Progenitor cell of endocrine pancreas (in vitro differentiated cells): ENCODE results near the gene STAT6. TPM values are rescaled to one million over a fixed set of nuclear protein-coding genes. Genes with fewer than 3 reads are reported as not detected.

Source experiments
- DNase-seq: peaks from one replicate; pipeline ENCODE4 v3.0.0; 2021; ENCODE audit warnings: low spot score; ENCODE audit not compliant: unreplicated experiment
- H3K27ac Mint-ChIP-seq: 2 replicates; pipeline ENCODE4 v1.8.0; 2021; ENCODE audit warnings: mild to moderate bottlenecking, moderate library complexity, mixed read lengths
- H3K27me3 Mint-ChIP-seq: 2 replicates; pipeline ENCODE4 v1.8.0; 2021; ENCODE audit warnings: mixed read lengths
- H3K36me3 Mint-ChIP-seq: 2 replicates; pipeline ENCODE4 v1.8.0; 2022; ENCODE audit warnings: mixed read lengths; ENCODE audit not compliant: insufficient read depth
- H3K4me1 Mint-ChIP-seq: 2 replicates; pipeline ENCODE4 v1.8.0; 2021; ENCODE audit warnings: low read depth, mixed read lengths
- H3K4me3 Mint-ChIP-seq: 2 replicates; pipeline ENCODE4 v1.8.0; 2021; ENCODE audit warnings: low read depth, mild to moderate bottlenecking, moderate library complexity, mixed read lengths
- H3K9me3 Mint-ChIP-seq: 2 replicates; pipeline ENCODE4 v1.8.0; 2021; ENCODE audit warnings: low read depth, mixed read lengths
- total RNA-seq: library from RNA; stranded (reverse); gene quantifications from 2 replicates; pipeline ENCODE4 v1.2.1, GENCODE V29; 2021
- TF ChIP-seq, protein P1 (sequence below): fragments of 200-600 bp; sonication (generic); IDR thresholded peaks from one replicate; pipeline ENCODE4 v1.5.0; 2021; ENCODE audit warnings: antibody characterized with exemption, mild to moderate bottlenecking; ENCODE audit not compliant: unreplicated experiment

Gene STAT6
- total RNA-seq, 1 donor from 2014 or later: 130 TPM

DNA sequence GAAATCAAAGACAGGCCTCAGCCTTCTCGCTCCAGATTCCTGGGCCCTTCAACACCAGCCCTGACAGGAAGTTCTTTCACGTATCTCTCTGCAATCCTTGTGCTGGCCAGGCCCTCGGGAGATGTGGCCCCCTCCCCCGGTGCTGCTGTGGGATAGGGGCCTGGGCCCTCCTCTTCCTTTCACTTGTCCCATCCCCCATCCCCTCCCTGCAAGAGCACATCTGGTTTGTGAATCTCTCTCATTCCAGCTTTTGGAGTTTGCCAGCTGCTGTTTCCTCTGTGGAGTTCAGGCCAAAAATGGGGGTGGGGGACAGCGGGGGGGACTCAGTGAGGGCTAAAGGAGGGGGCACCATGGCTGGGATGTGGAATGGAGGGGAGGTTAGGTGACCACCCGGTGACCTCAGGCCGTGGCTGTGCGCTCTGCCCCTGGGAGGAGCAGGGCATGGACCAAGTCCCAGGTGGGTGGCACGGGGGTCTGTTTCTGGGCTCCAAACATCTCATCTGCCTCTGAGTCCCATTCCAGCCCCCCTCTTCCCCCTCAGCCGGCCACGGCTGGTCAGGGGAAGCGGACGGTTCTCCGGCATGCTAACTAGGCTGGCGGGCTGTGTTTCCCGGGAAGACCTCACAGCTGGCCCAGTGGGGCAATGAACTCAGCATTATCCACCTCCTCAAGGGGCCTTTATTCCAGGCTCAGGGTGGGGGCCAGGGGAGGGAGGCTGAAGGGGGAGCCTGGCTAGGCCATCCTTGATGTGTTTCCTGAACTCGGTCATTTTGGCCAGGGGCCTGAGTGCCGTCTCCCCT, 24.6 kb upstream of the STAT6 start:
- TF ChIP-seq, protein P1, sequence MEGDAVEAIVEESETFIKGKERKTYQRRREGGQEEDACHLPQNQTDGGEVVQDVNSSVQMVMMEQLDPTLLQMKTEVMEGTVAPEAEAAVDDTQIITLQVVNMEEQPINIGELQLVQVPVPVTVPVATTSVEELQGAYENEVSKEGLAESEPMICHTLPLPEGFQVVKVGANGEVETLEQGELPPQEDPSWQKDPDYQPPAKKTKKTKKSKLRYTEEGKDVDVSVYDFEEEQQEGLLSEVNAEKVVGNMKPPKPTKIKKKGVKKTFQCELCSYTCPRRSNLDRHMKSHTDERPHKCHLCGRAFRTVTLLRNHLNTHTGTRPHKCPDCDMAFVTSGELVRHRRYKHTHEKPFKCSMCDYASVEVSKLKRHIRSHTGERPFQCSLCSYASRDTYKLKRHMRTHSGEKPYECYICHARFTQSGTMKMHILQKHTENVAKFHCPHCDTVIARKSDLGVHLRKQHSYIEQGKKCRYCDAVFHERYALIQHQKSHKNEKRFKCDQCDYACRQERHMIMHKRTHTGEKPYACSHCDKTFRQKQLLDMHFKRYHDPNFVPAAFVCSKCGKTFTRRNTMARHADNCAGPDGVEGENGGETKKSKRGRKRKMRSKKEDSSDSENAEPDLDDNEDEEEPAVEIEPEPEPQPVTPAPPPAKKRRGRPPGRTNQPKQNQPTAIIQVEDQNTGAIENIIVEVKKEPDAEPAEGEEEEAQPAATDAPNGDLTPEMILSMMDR: no peak
- Mint-ChIP-seq H3K27ac (peak overlapping the region; percentile 73), H3K9me3 (no peaks in the 10 kb centered on the region), H3K36me3 (peaks cover 11% of the 10 kb centered on the region), H3K27me3 (peaks cover 3% of the 10 kb centered on the region), H3K4me1 (peaks cover 34% of the 10 kb centered on the region), H3K4me3 (no peak overlapping the region)
- DNase-seq: no peak

DNA sequence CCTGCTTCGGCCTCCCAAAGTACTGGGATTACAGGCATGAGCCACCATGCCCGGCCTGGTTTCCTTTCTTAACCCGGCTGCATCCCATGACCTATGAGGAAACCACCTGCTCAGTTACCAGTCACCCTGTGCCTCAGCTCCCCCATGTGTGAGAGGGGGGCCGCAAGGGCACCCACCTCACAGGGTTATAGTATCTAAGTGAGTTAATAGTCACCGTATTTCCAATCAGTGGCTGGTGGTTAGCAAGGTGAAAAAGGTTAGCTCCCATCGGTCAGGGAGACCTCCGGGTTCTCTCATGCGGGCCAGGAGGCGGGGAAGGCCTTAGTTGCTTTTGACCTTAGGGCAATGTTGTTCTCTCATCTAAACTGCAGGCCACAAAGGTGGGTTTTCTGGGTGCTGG, 23.8 kb upstream of the STAT6 start:
- Mint-ChIP-seq H3K4me1 (peaks cover 40% of the 10 kb centered on the region), H3K9me3 (no peaks in the 10 kb centered on the region), H3K27me3 (peaks cover 3% of the 10 kb centered on the region), H3K36me3 (peaks cover 8% of the 10 kb centered on the region), H3K4me3 (no peak overlapping the region), H3K27ac (no peak overlapping the region)
- TF ChIP-seq, protein P1: no peak
- no peak for DNase-seq

DNA sequence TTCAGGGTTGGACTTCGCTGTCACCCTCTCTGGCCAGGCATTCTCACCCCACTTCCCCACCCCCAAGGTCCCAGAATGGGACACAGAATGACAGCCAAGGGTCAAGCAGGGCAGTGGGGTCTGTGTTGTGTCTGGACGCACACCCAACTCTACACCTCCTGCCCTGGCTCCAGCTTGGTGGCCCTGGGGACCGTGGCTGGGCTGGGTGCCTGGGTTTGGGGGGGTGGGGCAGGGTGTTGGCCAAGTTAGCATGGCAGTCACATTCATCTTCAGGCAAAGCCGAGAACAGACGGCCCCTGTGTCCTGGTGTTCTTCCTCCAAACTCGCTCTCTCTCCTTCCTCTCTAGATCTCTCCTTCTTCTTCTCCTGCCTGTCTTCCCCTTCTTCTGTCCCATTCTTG, 22.8 kb upstream of the STAT6 start:
- Mint-ChIP-seq H3K36me3 (peaks cover 2% of the 10 kb centered on the region), H3K27me3 (peaks cover 3% of the 10 kb centered on the region), H3K27ac (peak overlapping the region; percentile 77), H3K4me3 (no peak overlapping the region), H3K9me3 (no peaks in the 10 kb centered on the region), H3K4me1 (peaks cover 43% of the 10 kb centered on the region)
- TF ChIP-seq, protein P1: no peak
- DNase-seq: no peak

DNA sequence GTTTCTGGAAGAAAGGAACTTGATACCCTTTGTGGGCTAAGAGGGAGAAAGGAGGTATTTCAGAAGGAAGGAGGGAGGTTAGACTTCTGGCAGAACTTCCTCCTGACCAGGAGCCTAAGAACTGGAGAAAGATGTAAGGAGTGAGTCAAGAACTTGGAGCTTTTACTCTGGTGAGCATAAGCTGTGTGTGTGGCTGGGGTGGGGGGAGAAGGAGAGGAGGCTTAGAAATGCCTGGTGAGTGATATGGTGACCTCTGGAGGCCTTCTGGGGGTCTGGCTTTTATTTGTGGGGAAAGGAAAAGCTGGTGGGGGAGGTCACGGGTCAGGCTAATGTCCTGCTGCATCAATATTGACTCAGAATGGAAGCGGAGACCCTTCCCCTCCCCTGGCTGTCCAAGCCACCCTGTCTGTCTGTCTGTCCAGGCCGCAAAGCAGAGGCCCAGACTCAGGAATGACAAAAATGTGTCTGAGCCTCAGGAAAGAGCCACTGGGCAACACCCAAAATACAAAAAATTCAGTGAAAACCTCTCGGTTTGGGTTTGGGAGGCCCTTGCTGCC, 21.9 kb upstream of the STAT6 start:
- H3K27ac Mint-ChIP-seq: peak overlapping the region; percentile 37
- no peaks in the 10 kb centered on the region for H3K36me3 Mint-ChIP-seq
- H3K27me3 Mint-ChIP-seq: peaks cover 3% of the 10 kb centered on the region
- no peak overlapping the region for H3K4me3 Mint-ChIP-seq
- DNase-seq: no peak
- H3K4me1 Mint-ChIP-seq: peaks cover 43% of the 10 kb centered on the region
- TF ChIP-seq, protein P1: no peak
- H3K9me3 Mint-ChIP-seq: no peaks in the 10 kb centered on the region

DNA sequence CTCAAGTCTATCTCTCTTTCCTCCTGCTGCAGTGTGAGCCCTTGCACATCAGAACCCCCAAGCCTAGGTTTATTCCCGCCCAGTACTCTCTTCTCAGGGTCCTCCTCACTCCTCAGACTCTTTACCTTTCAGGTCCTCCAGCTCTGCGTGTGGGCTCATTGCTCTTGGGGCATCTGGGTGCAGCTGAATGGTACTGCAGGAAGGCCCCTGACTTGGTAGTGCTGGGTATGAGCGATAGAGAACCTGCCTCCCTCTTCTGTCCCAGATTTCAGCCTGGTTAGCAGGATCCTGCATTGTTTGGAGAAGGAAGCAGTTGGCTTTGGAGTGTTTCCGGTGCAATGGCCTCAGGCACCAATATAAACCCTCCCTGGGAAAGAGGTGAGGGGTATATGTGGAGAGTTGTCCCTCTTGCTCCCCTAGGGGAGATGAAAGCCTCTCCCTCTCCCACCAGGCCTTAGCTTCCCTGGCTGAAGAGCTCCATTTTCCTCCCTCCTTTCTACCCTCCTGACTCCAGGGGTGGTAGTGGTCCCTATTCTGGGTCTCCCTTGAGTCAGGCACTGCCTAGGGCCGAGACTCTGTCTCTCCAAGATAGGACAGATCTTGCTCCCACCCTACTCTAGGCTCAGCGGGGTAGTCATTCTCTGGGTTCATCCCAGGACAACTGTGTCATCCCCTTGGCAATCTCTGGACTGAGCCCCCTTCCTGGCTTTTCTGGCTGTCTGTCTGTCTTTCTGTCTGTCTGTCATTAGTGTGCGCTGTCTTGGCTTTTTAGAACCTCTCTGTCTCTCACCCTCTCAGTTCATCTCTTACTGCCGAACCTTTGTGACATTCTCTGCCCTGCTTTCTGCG, 21.0 kb upstream of the STAT6 start:
- Mint-ChIP-seq H3K27me3 (peaks cover 3% of the 10 kb centered on the region), H3K9me3 (no peaks in the 10 kb centered on the region), H3K4me3 (peak overlapping the region; percentile 30), H3K36me3 (no peaks in the 10 kb centered on the region), H3K27ac (no peak overlapping the region), H3K4me1 (peaks cover 46% of the 10 kb centered on the region)
- no peak for DNase-seq
- TF ChIP-seq, protein P1: no peak
